Coronary artery (tissue), 2 donors: Measurements from ENCODE around the gene IGLL1.
"Not testable (repeated sequence)": the region's sequence is repeated elsewhere in the genome, so short reads cannot be mapped to it uniquely, and the experiment has no call there.

Experiments used
- DNase-seq: peaks from one replicate; pipeline ENCODE4 v3.0.0-alpha.2; 2017; ENCODE audit warnings: low spot score
- H3K27ac ChIP-seq, 2 donors: fragments of 200-600 bp; sonication (generic); one replicate each; pipeline ENCODE4 v1.5.1; 2016 to 2019
- H3K4me3 ChIP-seq: fragments of 200-600 bp; sonication (generic); 2 replicates; pipeline ENCODE4 v1.5.1; 2016; ENCODE audit warnings: mild to moderate bottlenecking, moderate library complexity
- CTCF ChIP-seq: fragments of 200-600 bp; sonication (generic); IDR thresholded peaks from one replicate; pipeline ENCODE4 v1.5.1; 2019; ENCODE audit warnings: antibody characterized with exemption

Gene IGLL1

GRCh38 chr22:23598805-23599518, 18.9 kb upstream of the IGLL1 start:
- no peak for DNase-seq
- Histone ChIP-seq H3K4me3 (no peak overlapping the region), H3K27ac (no peak overlapping the region)
- TF ChIP-seq CTCF: no peak

- H3K27ac ChIP-seq, DNase-seq, H3K4me3 ChIP-seq: not testable (repeated sequence)
Measured at GRCh38 chr22:23597576-23598268, 17.6 kb upstream of the IGLL1 start.

- not testable (repeated sequence) for DNase-seq
Measured at GRCh38 chr22:23595904-23596303, 15.8 kb upstream of the IGLL1 start.

GRCh38 chr22:23591846-23592245, 11.8 kb upstream of the IGLL1 start:
- no peak for TF ChIP-seq CTCF
- DNase-seq: no peak
- no peak overlapping the region for H3K27ac ChIP-seq

More at GRCh38 chr22:23595904-23596303, 15.8 kb upstream of the IGLL1 start:
- H3K27ac ChIP-seq, H3K4me3 ChIP-seq: not testable (repeated sequence)

GRCh38 chr22:23591201-23591791, 11.2 kb upstream of the IGLL1 start:
- peak; percentile 56 for TF ChIP-seq CTCF
- DNase-seq: no peak
- H3K4me3 ChIP-seq: no peak overlapping the region
- no peak overlapping the region for H3K27ac ChIP-seq

More at GRCh38 chr22:23591846-23592245, 11.8 kb upstream of the IGLL1 start:
- no peak overlapping the region for H3K4me3 ChIP-seq

GRCh38 chr22:23583836-23584235, 3.7 kb upstream of the IGLL1 start:
- H3K4me3 ChIP-seq: no peak overlapping the region
- H3K27ac ChIP-seq: no peak overlapping the region
- DNase-seq: no peak
- no peak for TF ChIP-seq CTCF

GRCh38 chr22:23583153-23583552, 3.1 kb upstream of the IGLL1 start:
- no peak for DNase-seq
- H3K27ac ChIP-seq: no peak overlapping the region
- H3K4me3 ChIP-seq: no peak overlapping the region
- no peak for TF ChIP-seq CTCF

- Histone ChIP-seq H3K4me3 (no peak overlapping the region), H3K27ac (no peak overlapping the region)
- no peak for DNase-seq
- no peak for TF ChIP-seq CTCF
Measured at GRCh38 chr22:23581260-23581650, 1.2 kb upstream of the IGLL1 start.
